Activated naive CD4-positive, alpha-beta T cell treated with anti-CD3 and anti-CD28 coated beads, Interleukin-2, amount 50 U/mL, for 72 hours (primary cell): ENCODE measurements around the gene OR5B12. TPM values are rescaled to one million over a fixed set of nuclear protein-coding genes. Genes with fewer than 3 reads are reported as not detected.

ENCODE experiments used
- ATAC-seq, 2 donors: fragments of 150-1000 bp; cut with Tn5 transposase; 2 replicates each; pipeline ENCODE4 v1.10.0; 2021; ENCODE audit warnings: mild to moderate bottlenecking in 2 of 2, moderate library complexity in 2 of 2
- DNase-seq, 2 donors: peaks; one replicate each; pipeline ENCODE4 v3.0.0; 2021 to 2022; ENCODE audit warnings: low spot score in 2 of 2
- H3K27ac Mint-ChIP-seq, 2 donors: one replicate each; pipeline ENCODE4 v1.8.0; 2022; ENCODE audit warnings: mild to moderate bottlenecking in 2 of 2, mixed read lengths in 2 of 2
- H3K36me3 Mint-ChIP-seq, 2 donors: one replicate each; pipeline ENCODE4 v1.8.0; 2022; ENCODE audit warnings: mixed read lengths in 2 of 2
- H3K9me3 Mint-ChIP-seq, 2 donors: one replicate each; pipeline ENCODE4 v1.8.0; 2022; ENCODE audit warnings: mixed read lengths in 2 of 2
- total RNA-seq, 2 donors: library from RNA; stranded (reverse); gene quantifications; one replicate each; pipeline ENCODE4 v1.2.3, GENCODE V29; 2022

Gene OR5B12
- total RNA-seq, 2 donors from 2014 or later = 0.43 TPM; not detected in 1

DNA sequence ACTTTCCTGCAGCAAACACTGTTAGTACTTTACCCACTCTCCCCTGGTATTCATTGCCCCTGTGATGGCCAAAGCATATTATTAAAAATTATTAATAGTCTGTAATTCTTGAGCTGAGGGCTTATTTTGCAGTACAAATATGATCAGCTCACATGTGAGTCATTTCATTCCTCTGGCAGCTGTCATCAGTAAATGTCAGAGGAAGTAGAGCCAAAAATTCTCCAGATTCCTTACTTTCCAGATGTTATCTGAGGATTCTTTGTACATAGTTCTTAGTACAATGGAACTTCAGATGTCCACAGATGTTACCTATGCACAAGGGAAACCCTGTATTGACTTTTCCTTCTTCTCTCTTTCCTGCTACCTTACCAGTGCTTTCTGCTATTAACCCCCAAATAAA lies 47.8 kb downstream of the OR5B12 start:
- DNase-seq (no peak), ATAC-seq (no peak)
- Mint-ChIP-seq H3K27ac (no peak overlapping the region), H3K9me3 (peaks cover 8 to 12% of the 10 kb centered on the region in 2 donors), H3K36me3 (peaks cover 12 to 14% of the 10 kb centered on the region in 2 donors)

DNA sequence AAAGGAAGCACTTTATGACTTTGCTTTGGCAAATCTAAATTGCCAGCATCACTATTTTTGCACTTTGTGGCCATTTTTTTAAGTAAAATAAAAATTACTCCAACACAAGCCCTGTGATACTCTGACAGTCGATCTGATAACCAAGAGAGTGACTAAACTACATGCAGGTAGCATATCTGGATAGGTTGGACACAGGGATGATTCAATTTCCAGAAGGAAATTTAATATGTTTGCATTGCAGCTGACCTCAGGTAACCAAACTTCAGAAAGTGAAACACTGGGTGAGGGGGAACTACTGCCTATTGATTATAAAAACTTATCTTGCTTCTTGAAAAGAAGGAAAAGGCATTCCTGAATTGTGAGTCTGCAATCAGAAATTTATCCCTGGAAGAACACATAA lies 49.3 kb downstream of the OR5B12 start:
- Mint-ChIP-seq H3K27ac (no peak overlapping the region), H3K36me3 (peaks cover 12 to 14% of the 10 kb centered on the region in 2 donors), H3K9me3 (peaks cover 8 to 12% of the 10 kb centered on the region in 2 donors)
- ATAC-seq (peak in 1 of 2 donors; percentile 40), DNase-seq (no peak)

DNA sequence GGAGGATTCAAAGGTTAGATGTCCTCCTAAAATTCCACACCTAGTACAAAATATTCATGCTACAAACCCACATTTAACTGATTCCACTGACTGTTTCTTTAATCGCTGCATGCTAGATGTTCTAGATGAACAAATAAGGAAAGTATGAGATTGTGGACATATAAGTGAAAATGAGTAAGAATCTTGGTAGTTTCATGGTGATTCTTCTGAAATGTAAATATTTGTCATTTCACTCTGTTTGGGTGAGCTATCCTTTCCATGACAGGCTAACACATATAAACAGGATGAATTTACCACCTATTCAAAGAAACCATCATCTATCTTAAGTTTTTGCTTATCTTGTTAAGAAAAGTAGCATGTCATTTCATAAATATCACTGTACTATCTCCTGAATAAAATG lies 50.2 kb downstream of the OR5B12 start:
- no peak overlapping the region for H3K27ac Mint-ChIP-seq
- H3K36me3 Mint-ChIP-seq = peaks cover 12 to 14% of the 10 kb centered on the region in 2 donors
- no peak for DNase-seq
- peaks cover 8 to 12% of the 10 kb centered on the region in 2 donors for H3K9me3 Mint-ChIP-seq
- ATAC-seq = peak in 1 of 2 donors; percentile 83

DNA sequence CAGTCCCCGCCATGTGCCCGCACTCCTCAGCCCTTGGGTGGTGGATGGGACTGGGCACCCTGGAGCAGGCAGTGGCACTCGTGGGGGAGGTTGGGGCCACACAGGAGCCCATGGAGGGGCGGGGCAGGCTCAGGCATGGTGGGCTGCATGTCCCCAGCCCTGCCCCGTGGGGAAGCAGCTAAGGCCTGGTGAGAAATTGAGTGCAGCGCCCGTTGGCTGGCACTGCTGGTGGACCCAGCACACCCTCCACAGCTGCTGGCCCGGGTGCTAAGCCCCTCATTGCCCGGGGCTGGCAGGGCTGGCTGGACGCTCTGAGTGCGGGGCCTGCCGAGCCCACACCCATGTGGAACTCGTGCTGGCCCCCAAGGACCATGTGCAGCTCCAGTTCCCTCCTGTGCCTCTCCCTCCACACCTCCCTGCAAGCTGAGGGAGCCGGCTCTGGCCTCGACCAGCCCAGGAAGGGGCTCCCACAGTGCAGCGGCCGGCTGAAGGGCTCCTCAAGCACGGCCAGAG lies 51.4 kb downstream of the OR5B12 start:
- DNase-seq (no peak), ATAC-seq (no peak)
- Mint-ChIP-seq H3K27ac (no peak overlapping the region), H3K9me3 (peaks cover 8 to 12% of the 10 kb centered on the region in 2 donors), H3K36me3 (peaks cover 12 to 14% of the 10 kb centered on the region in 2 donors)

Other genes starting within 250 kb of the OR5B12 start
- not detected for gene OR1S2, start 238.1 kb downstream of the OR5B12 start, total RNA-seq
- gene OR1S1, start 229.5 kb downstream of the OR5B12 start, total RNA-seq = not detected
- gene OR10Q1, start 213.3 kb downstream of the OR5B12 start, total RNA-seq = not detected
- gene OR10W1, start 174.0 kb downstream of the OR5B12 start, total RNA-seq = not detected
- gene OR5B17, start 83.2 kb downstream of the OR5B12 start, total RNA-seq = not detected
- not detected for gene OR5B3, start 35.4 kb downstream of the OR5B12 start, total RNA-seq
- gene OR5B2, start 14.1 kb downstream of the OR5B12 start, total RNA-seq = under 1 TPM in 1 of 2 donors, not detected in 1; 0.20 TPM
- under 1 TPM; 0.66 to 0.74 TPM for gene OR5B21, start 65.9 kb upstream of the OR5B12 start, total RNA-seq
- gene LPXN, start 133.6 kb upstream of the OR5B12 start, total RNA-seq = 100 to 1,000 TPM; 177 to 422 TPM
- gene ZFP91, start 136.8 kb upstream of the OR5B12 start, total RNA-seq = 10 to 100 TPM; 37.7 to 79.7 TPM
- gene CNTF, start 180.4 kb upstream of the OR5B12 start, total RNA-seq = 1 to 10 TPM; 4.2 to 5.9 TPM